AG04449 (cell line): ENCODE results near the gene KCNQ1.

Experiments used
- CTCF ChIA-PET: fragments of 350-600 bp; formaldehyde crosslinking; extraction: SDS; loops from one replicate; lab custom pipeline; 2021; ENCODE audit warnings: antibody characterized with exemption; lab: Yijun Ruan, JAX
- POLR2A ChIA-PET: fragments of 400-600, 350-600 bp; formaldehyde crosslinking; extraction: SDS; loops from one replicate; lab custom pipeline; 2020; ENCODE audit warnings: antibody characterized with exemption, inconsistent platforms; lab: Yijun Ruan, JAX
- DNase-seq: peaks from one replicate; pipeline ENCODE4 v3.0.0-alpha.2; 2010; ENCODE audit warnings: low read depth, low spot score
- H3K4me3 ChIP-seq: 2 replicates; pipeline ENCODE4 v1.5.1; 2011; ENCODE audit warnings: low read depth, mild to moderate bottlenecking, control low read depth, low read length
- CTCF ChIP-seq: IDR thresholded peaks from one replicate; pipeline ENCODE4 v1.5.1; 2011; ENCODE audit warnings: mild to moderate bottlenecking, moderate library complexity, low read length, control low read depth, inconsistent platforms; ENCODE audit not compliant: insufficient read depth; ENCODE audit errors: missing control alignments

Gene KCNQ1

GRCh38 chr11:2443406-2443805 lies 1.4 kb upstream of the KCNQ1 start:
- ChIA-PET POLR2A (no interaction called here), CTCF (interaction anchor here (0.6 to 1.2 kb wide), 2 partner anchors 88 to 90 kb away, joined by 3 read pairs; no protein-coding TSS in a partner anchor)
- no peak overlapping the region for H3K4me3 ChIP-seq
- no peak for DNase-seq
- TF ChIP-seq CTCF, result no peak

DNA sequence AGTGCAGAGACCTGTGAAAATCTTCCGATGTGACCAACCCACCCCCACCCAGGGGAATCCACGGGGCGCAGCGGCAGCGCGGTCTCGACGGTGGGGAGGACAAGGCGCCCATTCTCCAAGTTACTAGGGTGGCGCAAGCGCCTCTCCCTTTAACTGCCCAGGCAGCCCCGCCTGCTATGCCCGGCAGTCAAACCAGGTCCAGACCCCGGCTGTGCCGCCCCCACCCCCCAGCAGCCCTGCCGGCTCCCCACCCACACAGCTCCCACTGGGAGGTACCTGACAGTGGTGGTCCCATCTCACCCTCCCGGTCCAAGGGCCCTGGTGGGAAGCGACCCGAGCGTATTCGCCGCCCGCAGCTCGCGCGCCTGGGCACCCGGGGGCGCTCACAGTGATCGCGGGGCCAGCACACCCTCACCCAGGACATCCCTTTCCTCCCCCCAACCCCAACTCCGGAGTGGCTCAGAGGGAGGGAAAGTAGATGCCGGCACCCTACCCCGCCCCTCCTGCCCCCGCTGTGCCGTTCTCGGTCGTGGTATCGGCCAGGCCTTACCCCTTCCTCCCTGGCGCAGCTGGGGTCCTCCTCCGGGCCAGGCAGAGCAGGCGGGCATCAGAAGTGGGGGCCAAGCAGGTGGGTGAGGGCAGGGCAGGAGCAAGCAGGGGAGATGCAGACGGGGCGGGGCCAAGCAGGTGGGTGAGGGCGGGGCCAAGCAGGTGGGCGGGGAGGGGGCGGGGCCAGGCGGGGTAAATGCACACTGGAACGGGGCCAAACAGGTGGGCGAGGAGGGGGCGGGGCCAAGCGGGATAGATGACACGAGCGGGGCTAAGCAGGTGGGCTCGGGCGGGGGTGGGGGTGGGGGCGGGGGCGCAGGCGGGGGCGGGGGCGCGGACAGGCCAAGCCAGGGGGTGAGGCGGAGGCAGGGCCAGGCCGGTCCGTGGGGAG lies 657 bp upstream of the KCNQ1 start, which contains the start of gene TRPM5:
Gene TRPM5 (minus strand): TSS at position 634 of the 940 bp plus-strand sequence. CDS start 21,478 bp downstream, outside the sequence.
- ChIA-PET POLR2A (no interaction called here), CTCF (interaction anchor here (0.6 to 1.2 kb wide), 2 partner anchors 87 to 89 kb away, joined by 3 read pairs; no protein-coding TSS in a partner anchor)
- no peak for TF ChIP-seq CTCF
- no peak for DNase-seq
- H3K4me3 ChIP-seq, result no peak within 1 kb of the TSS

- H3K4me3 ChIP-seq, result no peak overlapping the region
- POLR2A ChIA-PET, result no interaction called here
Observed at GRCh38 chr11:2445746-2446551, 1.1 kb downstream of the KCNQ1 start.

DNA sequence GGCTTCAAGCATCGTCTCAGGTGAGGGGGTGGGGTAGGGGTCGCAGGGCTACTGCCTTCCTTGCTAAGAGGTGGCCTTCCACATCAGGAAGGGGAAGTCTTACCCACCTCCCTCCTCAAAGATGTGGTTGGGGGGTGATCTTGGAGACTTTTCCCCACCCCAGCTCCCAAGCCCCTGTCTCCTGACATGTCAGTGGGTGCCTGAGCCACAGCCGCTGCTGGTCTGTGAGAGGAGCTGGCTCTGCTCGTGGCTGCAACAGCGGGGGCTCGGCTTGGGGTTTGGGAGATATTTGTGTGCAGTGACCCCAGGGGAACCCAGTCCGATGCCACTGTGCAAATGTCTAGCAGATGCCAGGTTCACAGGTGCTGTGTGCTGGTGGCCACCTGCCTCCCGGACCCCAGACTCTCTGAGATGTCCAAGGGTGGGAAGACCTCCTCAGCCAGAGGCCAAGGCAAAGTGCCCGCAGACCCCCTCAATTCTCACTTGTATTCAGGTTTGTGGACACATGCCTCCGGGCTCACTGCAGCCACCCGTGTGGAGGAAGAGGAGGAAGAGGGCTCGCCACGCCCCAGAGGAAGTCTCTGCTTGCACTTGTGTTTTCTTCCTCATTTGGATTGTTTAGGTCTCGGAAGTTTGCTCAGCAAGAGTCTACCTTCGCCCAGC lies 1.9 kb downstream of the KCNQ1 start:
- DNase-seq, result no peak
- H3K4me3 ChIP-seq, result no peak overlapping the region
- TF ChIP-seq CTCF, result no peak
- ChIA-PET CTCF (no interaction called here), POLR2A (no interaction called here)

More at GRCh38 chr11:2445746-2446551, 1.1 kb downstream of the KCNQ1 start:
- DNase-seq, result no peak
- CTCF ChIA-PET, result no interaction called here
- TF ChIP-seq CTCF, result no peak

- POLR2A ChIA-PET, result no interaction called here
- CTCF ChIA-PET, result no interaction called here
- DNase-seq, result no peak
- no peak for TF ChIP-seq CTCF
- no peak overlapping the region for H3K4me3 ChIP-seq
Observed at GRCh38 chr11:2447253-2447950, 2.6 kb downstream of the KCNQ1 start.
